Measurements from ENCODE around the gene NRIP2.

DNA sequence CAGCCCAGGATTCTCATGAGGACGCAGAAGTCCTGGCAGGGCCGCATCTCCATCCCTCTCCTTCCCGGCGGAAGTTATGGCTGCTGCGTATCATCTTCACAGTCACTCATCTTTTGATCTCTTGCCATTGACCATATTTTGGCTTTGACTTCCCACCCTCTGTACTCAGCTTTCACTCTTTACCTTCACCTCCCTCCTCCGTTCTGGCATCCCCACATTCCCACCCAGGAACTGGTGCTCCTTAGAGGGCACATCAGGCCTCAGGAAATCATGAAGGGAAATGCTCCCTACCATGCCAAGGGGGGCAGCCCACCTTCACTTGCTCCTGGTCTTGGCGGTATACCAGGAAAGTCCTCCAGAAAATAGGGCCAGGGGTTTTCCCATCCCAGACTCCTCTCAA lies 20.7 kb upstream of the NRIP2 start:
- TF ChIP-seq, protein P1, sequence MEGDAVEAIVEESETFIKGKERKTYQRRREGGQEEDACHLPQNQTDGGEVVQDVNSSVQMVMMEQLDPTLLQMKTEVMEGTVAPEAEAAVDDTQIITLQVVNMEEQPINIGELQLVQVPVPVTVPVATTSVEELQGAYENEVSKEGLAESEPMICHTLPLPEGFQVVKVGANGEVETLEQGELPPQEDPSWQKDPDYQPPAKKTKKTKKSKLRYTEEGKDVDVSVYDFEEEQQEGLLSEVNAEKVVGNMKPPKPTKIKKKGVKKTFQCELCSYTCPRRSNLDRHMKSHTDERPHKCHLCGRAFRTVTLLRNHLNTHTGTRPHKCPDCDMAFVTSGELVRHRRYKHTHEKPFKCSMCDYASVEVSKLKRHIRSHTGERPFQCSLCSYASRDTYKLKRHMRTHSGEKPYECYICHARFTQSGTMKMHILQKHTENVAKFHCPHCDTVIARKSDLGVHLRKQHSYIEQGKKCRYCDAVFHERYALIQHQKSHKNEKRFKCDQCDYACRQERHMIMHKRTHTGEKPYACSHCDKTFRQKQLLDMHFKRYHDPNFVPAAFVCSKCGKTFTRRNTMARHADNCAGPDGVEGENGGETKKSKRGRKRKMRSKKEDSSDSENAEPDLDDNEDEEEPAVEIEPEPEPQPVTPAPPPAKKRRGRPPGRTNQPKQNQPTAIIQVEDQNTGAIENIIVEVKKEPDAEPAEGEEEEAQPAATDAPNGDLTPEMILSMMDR (IDR thresholded peaks at IDR 0.05): no peak
- TF ChIP-seq POLR2AphosphoS5 (IDR thresholded peaks at IDR 0.05) (no peak), EP300 (IDR thresholded peaks at IDR 0.05) (no peak), POLR2A (IDR thresholded peaks at IDR 0.05) (no peak)
